ENCODE data around the gene GALNT5.

DNA sequence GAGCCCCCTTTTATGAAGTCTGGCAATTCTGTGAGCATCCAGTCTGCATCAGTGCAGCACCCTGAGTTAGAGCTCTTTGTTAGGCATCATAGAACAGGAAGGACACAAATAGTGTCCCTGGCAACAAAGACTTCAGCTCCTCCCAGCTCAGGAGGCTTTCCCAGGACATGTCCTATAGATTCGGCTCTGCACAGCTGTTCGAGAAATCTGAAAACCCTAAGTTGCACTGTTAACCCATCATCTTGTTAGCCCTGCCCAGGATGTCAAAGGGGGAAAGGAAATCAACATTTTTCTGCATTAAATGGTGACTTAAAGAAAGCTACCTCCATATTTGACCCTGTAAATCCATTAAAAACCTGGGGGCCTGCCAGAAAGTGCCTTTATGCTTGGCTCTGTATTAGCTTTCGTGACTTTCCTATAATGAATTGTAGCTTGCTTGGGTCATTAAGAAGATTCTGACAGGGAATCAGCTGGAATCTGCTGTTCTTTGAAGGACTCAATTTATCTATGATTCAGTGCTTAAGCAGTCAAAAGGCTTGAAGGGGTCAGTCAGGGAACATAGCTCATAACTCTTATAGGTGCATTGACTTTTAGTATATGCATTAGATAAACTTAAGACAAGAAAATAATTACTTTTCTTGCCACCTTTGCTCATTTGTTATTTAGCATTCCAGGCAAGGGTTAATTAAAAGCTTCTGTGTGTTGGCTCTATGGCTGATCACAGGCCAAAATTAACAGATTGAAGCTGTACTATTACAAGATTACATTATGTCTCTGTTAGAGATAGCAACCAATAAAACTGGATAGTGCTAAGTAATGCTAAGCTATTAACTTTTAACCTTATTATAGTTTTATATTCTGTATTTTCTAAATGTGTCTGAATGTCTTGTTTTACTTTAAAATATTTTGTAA, 47.6 kb downstream of the GALNT5 start:
- TF ChIP-seq, protein P1, sequence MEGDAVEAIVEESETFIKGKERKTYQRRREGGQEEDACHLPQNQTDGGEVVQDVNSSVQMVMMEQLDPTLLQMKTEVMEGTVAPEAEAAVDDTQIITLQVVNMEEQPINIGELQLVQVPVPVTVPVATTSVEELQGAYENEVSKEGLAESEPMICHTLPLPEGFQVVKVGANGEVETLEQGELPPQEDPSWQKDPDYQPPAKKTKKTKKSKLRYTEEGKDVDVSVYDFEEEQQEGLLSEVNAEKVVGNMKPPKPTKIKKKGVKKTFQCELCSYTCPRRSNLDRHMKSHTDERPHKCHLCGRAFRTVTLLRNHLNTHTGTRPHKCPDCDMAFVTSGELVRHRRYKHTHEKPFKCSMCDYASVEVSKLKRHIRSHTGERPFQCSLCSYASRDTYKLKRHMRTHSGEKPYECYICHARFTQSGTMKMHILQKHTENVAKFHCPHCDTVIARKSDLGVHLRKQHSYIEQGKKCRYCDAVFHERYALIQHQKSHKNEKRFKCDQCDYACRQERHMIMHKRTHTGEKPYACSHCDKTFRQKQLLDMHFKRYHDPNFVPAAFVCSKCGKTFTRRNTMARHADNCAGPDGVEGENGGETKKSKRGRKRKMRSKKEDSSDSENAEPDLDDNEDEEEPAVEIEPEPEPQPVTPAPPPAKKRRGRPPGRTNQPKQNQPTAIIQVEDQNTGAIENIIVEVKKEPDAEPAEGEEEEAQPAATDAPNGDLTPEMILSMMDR (IDR thresholded peaks at IDR 0.05) = no peak
- no peak for TF ChIP-seq POLR2A (IDR thresholded peaks at IDR 0.05)
